HG02642 (cell line): Measurements from ENCODE around the gene DPEP2NB.
"Not testable (repeated sequence)": the region's sequence is repeated elsewhere in the genome, so short reads cannot be mapped to it uniquely, and the experiment has no call there.

Experiments
- ATAC-seq: cut with Tn5 transposase; IDR thresholded peaks from one replicate; pipeline ENCODE4 v1.9.1; 2021; ENCODE audit warnings: mild to moderate bottlenecking; ENCODE audit not compliant: unreplicated experiment, poor library complexity

The DPEP2NB gene, protein sequence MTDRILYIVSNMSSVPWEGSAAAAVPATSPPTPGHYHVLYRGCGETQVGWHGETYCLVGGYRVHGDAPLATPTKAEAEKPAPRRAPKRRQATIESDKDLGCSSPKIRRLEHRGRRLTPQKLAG

GRCh38 chr16:68015681-68016080, at the start of gene DPEP2NB:
Gene DPEP2NB, minus strand, starts transcription at chr16:68015911. Its CDS starts 141 bp downstream, at chr16:68015770.
- ATAC-seq: no peak

DNA sequence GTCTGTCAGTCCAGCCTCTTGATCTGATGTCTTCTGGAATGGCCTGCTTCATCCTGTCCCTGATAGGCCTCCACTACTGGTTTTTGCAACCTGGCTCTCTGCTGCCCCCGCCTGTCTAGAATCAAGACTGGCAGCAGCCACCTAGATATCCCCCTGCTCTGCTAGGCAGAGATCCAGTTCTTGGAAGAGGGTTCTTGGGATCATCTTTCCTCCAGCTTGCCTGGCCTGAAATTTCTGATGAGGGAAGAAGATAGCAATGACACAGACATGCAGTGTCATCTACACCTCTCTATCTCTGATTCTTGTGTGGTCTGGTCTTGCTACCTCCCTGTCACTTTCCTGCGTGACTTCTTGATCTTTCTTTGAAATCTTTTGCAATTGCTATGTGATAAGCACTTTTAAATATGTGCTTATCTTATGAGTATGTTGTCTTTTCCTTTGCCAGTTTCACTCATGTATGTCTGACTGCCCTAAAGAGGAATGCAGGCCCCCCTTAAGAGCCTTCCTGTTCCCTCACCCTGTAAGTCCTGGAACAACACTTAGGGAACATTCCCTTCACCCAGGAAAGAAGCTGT, 49.2 kb upstream of the DPEP2NB start:
- ATAC-seq: no peak

- no peak for ATAC-seq
These were observed 47.2 kb upstream of the DPEP2NB start for GRCh38 chr16:68062910-68063393.

DNA sequence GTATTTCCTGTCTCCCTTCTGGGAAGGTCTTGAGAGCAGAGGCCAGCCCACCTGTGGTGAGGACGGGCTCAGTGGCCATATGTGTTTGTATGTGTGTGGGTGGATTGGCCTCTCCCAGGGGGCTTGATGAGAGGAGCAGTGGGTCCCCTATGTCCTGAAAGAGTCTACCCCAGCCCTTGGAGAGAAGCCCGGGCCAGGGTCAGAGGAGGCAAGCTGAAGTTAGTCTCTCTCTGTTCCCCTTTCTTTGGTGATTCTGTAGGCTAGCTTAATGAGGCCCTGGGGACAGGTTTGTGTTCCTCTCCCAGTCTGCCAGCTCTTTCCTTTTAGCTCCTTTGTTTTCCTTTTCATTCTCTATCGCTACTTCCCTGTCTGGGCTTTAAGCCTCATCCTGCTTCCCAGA, 45.7 kb upstream of the DPEP2NB start:
- ATAC-seq: no peak

DNA sequence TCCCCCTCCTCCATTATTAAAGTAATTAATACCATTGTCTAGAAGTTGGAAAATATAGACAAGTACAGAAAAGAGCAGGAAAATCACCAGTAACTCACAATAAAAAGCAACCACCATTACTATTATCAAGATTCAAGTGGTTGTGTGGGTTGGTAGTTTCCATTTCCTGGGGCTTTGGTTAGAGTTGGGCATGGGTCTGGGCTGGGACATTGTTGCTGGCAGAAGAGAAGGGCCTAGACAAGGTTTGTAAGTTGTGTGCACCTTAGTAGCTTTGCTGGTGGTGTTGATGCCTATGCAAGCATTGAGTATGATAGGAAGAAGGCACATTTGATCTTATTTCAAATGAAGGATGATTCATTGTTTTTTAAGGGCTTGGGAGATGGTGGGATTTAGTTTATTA, 44.1 kb upstream of the DPEP2NB start:
- no peak for ATAC-seq

DNA sequence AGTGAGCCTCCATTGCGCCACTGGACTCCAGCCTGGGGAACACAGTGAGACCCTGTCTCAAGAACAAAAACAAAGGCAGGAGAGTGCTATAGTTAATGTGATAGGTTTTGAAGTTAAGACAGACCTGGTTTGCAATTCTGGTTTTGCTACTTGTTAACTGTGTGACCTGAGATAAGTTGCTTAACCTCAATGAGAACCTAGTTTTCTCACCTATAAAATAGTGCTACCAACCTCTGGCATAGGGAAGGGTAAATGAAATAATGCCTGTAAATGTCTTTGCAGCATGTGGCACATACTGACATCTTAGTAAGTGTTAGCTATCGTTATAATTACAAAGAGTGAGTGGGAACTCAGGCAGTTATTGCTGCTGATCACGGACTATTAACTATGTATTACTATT, 39.7 kb upstream of the DPEP2NB start:
- no peak for ATAC-seq

DNA sequence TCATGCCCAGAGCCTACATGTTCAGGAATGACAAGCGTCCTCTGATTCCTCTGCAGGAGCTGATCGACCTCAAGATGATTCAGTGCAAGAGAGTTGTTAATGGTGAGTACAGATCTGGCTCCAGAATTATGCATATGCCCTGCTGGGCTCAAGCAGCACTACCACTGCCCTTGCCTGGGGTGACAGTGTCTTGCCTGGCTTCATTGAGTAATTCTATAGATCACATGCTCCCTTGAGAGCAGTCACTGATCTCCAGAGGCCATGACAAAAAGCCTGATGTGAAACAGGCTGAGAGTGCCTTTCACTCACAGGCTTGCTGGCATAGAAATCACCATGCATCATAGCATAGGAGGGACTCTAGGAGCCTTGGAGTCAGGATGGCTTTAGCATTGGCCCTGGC, 33.7 kb upstream of the DPEP2NB start:
- ATAC-seq: no peak

DNA sequence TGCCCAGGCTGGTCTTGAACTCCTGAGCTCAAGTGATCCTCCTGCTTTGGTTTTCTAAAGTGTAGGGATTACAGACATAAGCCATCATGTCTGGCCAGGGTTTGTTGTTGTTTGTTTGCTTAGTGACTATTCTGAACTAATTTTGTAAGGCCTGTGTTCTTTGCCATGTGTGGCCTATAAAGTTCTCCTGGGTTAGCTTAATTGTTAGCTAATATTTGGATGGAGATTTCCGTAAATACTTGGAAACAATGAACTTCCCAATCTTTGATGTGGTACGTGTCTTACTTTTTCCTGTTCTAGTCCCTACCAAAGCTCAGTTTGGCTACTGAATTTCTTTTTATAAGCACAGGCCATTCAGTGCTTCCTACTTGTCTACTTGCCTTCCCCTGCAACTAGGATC, 32.3 kb upstream of the DPEP2NB start:
- ATAC-seq: no peak

DNA sequence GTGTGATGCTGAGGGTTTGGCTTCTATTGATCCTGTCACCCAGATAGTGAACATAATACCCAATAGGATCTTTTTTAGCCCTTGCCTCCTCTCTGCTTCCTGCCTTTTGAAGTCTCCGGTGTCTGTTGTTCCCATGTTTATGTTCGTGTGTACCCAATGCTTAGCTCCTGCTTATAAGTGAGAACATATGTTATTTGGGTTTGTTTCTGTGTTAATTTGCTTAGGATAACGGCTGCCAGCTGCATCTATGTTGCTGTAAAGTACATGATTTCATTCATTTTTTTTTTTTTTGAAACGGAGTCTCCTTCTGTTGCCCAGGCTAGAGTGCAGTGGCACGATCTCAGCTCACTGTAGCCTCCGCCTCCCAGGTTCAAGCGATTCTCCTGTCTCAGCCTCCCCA, 30.4 kb upstream of the DPEP2NB start:
- ATAC-seq: no peak

DNA sequence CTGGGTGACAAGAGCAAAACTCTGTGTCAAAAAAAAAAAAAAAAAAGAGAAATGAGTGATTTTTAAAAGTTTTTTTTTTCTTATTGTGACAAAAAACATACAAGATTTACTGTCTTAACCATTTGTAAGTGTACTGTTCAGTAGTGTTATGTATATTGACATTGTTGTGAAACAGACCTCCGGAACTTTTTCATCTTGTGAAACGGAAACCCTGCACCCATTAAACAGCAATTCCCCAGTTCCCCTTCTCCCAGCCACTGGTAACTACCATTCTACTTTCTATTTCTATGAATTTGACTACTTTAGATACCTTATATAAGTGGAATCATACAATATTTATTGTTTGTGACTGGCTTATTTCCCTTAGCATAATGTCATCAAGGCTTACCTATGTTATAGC, 26.1 kb upstream of the DPEP2NB start:
- ATAC-seq: no peak

DNA sequence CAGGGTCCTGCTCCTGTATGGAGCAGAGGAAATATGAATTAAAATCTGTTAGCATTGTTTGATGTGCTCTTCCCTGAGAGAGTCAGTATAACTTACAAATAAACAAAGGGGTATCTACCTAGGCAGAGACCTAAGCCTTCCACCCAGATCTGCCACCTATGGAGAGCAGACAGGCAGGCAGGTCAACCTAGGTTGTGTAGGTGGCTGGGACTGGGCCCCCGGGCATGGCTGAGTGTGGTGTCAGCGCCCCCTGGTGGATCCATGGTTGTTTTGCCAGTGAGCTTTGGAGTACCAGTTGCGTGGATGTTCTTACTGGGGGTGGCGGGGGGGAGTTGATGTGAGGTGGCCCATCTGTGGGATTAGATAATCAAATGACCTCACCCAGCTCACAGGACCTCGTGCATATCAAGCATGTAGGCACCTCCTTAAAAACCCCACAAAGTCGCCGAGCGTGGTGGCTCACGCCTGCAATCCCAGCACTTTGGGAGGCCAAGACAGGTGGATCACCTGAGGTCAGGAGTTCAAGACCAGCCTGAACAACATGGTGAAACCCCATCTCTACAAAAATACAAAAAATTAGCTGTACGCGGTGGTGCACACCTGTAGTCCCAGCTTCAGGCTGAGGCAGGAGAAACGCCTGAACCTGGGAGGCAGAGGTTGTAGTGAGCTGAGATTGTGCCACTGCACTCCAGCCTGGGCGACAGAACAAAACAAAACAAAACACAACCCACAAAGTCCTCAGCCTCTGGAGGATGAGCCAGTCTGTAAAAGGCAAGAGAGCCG, 25.0 kb upstream of the DPEP2NB start:
- ATAC-seq: peak; percentile 86

- ATAC-seq: no peak
These were observed 22.3 kb upstream of the DPEP2NB start for GRCh38 chr16:68037841-68038597.

DNA sequence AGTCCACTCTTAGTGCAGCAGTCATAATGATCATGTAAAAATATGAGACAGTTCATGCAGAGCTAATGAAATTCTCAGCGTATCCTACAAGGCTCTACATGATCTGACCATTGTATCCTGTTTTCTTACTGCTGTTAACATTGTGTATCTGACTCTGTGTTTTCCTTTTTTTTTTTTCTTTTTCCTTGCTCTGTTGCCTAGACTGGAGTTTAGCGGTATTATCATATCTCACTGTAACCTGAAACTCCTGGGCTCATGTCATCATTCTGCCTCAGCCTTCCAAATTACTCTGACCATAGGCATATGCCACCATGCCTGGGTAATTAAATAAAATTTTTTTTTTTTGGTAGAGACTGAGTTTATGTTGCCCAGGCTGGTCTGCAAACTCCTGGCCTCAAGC, 19.5 kb upstream of the DPEP2NB start:
- ATAC-seq: no peak

- no peak for ATAC-seq
These were observed 17.4 kb upstream of the DPEP2NB start for GRCh38 chr16:68033101-68033500.

GRCh38 chr16:68031951-68032350, 16.2 kb upstream of the DPEP2NB start:
- ATAC-seq: no peak

- not testable (repeated sequence) for ATAC-seq
These were observed 14.4 kb upstream of the DPEP2NB start for GRCh38 chr16:68030108-68030507.

- ATAC-seq: no peak
These were observed 13.3 kb upstream of the DPEP2NB start for GRCh38 chr16:68028996-68029395.

DNA sequence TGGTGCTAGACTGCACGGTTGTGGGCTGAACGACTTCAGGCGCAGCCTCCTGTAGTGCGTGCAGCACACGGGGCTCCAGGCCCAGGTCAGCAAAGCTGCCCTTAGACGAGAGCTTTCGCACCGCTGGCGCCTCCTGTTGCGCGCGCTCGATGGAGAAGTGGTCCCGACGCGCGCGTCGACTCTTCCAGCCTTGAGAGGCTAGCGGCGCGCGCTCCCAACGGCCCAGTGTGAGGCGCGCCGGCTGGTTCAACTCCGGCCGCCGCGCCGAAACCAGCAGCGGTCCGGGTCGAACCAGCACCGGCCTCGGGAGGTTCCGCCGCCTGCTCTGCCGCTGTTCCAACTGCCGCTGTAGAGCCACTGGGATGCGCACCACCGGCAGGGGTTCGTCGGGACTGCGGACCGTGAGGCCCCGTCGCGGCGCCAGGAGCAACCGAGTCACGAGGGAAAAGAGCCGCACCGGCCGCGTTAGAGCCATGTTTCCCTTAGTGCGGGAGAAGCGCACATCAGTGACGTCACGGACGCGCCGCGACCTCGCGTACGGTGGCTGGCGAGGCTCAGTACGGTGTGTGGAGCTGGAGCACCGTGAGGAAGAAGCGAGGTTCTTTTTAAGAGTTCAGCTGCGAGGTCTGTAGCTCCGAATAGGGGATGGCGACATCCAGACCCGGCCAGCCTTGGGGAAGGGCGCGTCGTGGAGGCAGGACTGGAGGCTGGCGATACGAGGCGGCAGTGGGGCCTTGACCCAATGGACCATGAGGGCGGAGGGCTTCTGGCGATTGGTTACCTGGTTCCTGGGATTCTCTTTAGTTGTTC, 7.2 kb upstream of the DPEP2NB start, which contains the start of the genes DDX28 and DUS2:
TSS of gene DDX28 (minus strand) at position 505 of the 810 bp plus-strand sequence. CDS start at position 475, 30 bp downstream.
TSS of gene DUS2 (plus strand) at position 557 of the 810 bp plus-strand sequence. CDS start 14,740 bp downstream, outside the sequence.
- ATAC-seq: peak; percentile 87

GRCh38 chr16:68022278-68022727, 6.6 kb upstream of the DPEP2NB start:
- peak; percentile 8 for ATAC-seq

GRCh38 chr16:68021490-68021889, 5.8 kb upstream of the DPEP2NB start:
- ATAC-seq: no peak
